Stimulated activated CD4-positive, alpha-beta T cell treated with anti-CD3 and anti-CD28 coated beads, Interleukin-1b, Interleukin-23, amount 100 ng/mL, for 4 hours (primary cell): ENCODE measurements around the gene WDFY3.

Experiments
- DNase-seq, 2 donors: peaks; one replicate each; pipeline ENCODE4 v3.0.0-alpha.2; 2020; ENCODE audit warnings: low read depth in 2 of 2

The WDFY3 gene

GRCh38 chr4:84912741-84913140 lies 53.7 kb downstream of the WDFY3 start:
- no peak for DNase-seq

- no peak for DNase-seq
Observed at GRCh38 chr4:84908876-84909275, 57.6 kb downstream of the WDFY3 start.

GRCh38 chr4:84907145-84907544 lies 59.3 kb downstream of the WDFY3 start:
- DNase-seq, result no peak

GRCh38 chr4:84905646-84906045 lies 60.8 kb downstream of the WDFY3 start:
- DNase-seq, result no peak

DNA sequence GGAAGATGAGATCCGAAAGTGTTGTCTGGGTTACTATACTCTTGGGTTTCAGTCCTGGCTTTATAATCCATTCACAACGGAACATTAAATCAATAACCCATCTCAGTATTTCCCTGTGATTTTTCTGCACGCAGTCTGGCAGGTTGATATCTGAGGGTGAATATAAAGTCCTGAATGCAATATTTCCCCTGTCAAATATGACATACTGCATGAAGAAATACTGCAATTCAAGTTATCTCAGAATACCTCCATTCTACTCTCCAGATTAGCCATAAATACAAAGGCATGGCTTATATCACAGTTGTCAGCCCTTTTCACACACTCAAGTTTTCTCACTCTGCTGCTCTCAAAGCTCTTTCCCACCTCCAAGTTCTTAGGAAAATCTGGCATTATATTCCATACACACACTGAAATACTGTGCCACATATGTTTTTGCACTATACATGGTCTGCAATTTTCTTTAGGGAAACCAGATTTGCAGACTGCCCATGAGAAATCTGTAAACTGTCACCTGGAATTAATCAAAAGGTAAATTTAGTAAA lies 64.7 kb downstream of the WDFY3 start:
- DNase-seq, result no peak

DNA sequence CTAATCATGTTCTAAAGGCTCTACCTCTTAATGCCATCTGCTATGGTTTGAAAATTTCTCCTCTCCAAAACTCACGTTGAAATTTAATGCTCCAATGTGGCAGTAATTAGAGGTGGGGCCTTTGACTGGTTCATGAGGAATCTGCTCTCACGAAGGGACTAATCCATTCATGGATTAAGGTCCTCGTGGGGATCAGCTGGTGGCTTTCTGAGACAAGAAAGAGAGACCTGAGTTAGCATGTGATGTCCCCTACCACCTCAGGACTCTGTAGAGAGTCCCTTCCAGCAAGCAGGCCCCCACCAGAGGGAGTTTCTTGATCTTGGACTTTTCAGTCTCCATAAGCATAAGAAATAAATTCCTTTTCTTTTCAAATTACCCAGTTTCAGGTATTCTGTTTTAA lies 65.3 kb downstream of the WDFY3 start:
- DNase-seq, result no peak

DNA sequence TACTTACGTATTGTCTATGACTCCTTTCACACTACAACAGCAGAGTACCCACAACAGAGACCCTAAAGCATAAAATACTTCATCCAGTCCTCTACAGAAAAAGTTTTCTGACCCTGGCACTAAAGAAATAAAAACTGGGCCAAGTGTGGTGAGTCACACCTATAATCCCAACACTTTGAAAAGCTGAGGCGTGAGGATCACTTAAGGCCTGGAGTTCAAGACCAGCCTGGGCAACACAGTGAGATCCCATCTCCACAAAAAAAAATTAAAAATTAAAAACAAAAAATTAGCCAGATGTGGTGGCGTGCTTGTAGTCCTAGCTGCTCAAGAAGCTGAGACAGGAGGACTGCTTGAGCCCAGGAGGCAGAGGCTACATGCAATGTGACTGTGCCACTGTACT lies 66.9 kb downstream of the WDFY3 start:
- no peak for DNase-seq

GRCh38 chr4:84897516-84897915 lies 69.0 kb downstream of the WDFY3 start:
- DNase-seq, result no peak

DNA sequence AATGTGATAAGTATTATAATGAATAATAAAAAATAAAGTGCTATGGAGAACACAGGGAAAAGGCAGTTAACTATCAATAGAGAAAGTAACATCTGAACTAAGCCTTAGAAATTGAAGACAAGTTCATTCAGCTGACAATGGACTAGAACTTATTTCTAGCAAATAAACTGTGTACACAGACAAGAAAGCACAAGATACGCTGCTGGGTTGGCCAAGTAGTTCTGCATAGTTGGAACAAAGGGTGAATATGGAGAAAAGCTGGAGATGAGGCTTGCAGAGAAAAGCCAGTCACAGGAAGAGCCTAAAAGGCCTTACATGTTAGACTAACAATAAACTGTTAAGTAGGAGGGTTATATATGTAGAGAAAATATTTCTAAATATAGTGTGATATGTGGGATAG lies 71.2 kb downstream of the WDFY3 start:
- DNase-seq, result no peak

DNA sequence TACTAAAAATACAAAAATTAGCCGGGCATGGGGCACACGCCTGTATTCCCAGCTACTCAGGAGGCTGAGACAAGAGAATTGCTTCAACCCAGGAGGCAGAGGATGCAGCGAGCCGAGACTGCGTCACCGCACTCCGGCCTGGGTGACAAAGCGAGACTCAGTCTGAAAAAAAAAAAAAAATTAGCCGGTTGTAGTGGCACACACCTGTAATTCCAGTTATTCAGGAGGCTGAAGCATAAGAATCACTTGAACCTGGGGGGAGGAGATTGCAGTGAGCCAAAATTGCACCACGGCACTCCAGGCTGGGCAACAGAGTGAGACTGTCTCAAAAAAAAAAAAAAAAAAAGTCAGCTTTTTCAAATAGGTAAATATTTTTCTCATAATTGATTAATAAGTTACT lies 71.9 kb downstream of the WDFY3 start:
- DNase-seq, result no peak

DNA sequence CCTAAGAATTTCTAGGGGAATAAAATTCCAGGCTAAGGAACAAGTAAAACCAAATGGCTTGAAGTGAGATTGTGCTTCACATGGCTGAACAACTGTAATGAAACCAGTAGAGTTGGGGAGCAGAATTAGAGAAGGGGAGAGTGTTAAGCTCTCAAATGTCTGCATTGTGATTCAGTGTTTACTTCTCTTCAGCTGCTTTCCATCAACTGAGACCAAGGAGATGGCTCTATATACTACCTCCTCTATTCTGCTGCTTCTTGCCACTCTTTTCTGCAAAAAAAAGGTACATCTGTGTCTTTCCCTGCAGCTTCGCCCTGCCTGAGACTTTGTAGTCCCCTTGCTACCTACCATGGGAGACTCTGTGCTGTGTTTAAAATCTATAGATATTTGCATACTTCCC lies 73.5 kb downstream of the WDFY3 start:
- no peak for DNase-seq

DNA sequence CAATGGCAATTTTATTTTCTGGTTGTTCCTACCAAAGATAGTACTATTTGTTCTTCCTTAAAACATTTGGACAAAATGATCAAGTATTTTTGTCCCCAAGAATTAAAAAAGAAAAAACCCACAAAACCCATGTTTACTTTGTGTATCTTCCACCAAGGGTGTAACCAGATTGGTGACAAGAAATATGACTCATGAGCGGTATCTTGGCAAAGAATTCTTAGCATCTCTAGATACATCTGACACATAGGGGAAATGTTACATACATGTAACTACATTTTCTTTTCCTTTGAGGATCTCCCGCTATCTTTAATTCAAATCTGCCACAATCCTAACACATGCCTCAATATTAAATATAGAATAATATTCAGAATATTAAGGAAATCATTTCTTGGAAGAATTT lies 78.7 kb downstream of the WDFY3 start:
- DNase-seq, result no peak

DNA sequence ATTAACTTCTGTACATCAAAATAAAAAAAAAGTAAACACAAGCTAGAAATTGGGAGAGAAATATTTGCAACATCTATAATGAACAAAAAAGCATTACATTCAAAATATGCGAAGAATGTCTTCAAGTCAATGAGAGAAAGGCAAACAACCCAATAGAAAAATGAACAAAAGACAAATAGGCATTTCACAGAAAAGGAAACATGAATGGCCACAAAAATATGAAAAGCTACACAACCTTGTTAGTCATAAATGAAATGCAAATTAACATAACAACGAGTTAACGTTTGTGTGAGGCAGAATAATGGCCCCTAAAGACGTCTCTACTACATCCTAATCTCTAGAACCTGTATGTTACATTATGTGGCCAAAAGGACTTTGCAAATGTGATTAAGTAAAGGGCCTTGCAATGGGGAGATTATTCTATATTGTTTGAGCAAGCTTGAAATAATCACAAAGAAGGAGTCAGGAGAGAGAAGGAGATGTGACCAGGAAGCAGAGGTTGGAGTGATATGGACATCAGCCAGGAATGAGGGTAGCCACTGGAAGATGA lies 86.8 kb downstream of the WDFY3 start:
- no peak for DNase-seq

DNA sequence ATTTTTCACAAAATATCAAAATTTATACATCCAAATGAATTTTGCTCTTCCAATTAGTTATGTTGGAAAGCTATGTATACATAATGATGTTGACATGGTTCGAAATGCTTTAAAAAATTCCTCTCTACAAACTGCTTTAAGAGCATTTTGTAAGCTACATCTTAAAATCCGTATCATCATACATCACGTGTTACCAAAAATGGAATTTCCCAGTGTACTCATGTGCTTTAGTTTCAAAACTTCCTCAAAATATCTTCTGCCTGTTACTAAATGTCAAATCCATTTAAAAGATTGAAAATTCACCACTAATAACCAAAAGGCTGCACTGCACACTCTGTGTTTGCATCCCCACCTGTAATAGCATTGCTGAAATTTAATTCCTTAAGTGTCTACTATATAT lies 87.9 kb downstream of the WDFY3 start:
- no peak for DNase-seq

DNA sequence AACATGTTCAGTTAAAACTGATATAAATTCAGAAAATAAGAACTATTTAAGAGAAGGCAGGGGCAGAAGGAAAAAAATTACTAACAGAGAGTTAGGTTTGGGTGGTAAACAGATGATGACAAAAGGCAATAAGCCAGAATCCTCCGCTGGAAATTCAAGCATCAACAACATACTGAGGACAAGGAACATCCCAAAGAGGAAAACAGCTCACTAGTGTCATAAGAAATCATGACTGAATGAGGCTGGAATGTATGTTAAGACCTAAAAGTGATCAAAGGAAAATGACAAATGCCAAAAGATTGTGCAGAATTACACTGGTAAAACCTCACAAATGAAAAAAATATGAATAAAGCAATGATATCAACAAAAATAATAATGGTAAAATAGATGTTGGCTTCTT lies 88.4 kb downstream of the WDFY3 start:
- no peak for DNase-seq

DNA sequence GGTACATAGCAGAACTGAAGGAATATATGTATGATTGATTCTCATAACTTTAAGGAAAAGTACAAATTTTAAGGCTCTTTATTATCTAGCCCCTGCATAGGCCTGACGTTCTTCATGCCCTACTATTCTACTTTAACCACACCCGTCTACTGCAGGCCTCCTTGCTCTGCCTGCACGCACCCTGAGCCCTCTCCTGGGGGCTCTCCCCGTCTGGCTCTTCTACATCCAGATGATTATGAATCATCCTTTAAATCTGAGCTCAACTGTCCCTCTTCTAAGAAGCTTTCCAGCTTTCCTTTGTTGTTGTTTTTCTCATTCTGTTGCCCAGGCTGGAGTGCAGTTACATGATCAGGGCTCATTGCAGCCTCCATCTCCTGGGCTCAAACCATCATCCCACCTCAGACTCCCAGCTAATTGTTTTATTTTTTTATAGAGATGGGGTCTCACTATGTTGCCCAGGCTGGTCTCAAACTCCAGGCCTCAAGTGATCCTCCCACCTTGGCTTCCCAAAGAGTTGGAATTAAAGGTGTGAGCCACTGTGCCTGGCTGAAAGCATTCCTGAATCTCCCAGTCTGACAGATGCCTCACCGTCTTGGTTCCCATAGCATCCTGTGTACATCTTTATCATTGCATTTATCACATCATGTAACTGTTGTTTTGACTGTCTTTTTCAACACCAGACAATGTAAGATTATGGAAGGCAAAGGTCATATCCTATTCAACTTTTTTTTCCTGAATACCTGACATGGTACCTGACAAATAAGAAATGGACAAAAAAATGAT lies 89.2 kb downstream of the WDFY3 start:
- no peak for DNase-seq

DNA sequence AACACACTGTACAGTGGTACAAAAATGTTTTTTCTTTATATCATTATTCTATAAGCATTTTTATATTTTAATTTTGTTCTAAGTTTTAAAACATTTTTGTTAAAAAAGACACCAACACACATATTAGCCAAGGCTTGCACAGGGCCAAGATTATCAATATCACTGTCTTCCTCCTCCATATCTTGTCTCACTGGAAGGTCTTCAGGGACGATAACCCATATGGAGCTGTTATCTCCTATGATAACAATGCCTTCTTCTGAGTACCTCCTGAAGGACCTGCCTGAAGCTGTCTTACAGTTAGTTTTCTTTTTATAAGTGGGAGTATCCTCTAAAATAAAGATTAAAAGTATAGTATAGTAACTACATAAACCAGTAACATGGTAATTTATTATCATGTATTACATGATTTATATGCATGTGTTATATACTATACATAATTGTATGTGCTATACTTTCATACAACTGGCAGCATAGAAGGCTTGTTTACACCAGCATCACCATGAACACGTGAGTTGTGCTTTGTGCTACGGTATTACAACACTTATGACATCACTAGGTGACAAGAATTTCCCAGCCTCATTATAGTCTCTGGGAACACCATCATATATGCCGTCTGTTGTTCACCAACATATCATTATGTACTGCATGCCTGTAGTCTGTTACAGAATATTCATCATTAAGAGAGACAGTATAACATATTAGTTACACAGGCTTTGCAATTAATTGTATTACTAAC lies 90.7 kb downstream of the WDFY3 start:
- no peak for DNase-seq

DNA sequence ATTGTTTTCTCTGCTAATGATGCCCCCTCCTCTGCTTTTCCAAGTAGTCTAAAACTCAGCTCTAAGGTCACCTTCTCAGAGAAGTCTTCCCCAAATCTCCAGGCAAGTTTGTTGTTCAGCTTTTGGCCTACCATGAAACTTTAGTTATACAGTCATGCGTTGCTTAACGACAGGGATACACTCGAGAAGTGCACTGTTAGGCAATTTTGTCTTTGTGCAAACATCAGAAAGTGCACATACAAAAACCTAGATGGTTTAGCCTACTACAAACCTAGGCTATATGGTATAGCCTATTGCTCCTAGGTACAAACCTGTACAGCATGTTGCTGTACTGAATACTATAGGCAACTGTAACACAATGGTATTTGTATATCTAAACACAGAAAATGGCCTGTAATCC lies 91.9 kb downstream of the WDFY3 start:
- DNase-seq, result no peak

DNA sequence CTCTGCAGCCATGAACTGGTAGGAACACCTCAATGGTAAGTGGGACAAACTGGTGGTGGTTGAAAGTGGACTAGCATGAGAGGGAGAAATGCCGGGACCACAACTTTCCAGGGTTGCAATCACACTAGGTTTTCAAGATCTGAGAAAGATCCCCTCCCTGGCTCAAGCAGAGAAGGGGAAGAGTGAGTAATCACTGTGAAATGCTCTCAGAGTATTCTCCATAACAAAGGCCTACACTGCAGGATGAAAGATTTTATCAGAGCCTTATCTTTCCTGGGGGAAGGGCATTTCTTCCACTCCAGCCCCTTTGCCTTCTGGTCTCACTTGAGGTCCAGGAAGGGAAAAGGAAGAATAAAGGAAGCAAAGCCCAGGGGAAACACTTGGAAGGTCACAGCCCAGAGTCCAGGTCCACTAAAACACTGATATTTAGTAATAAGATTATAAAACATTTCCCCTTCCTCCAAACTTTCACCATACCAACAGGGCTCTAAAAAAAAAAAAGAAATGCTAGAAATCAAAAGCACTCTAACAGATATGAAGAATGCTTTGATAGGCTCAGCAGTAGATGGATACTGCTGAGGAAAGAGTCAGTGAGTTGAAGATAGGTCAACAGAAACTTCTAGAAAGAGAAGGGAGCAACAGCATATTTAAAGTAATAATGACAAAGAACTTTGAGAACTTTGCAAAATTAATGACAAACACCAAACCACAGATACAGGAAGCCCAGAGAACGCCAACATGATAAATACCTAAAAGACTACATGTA lies 95.9 kb downstream of the WDFY3 start:
- no peak for DNase-seq

DNA sequence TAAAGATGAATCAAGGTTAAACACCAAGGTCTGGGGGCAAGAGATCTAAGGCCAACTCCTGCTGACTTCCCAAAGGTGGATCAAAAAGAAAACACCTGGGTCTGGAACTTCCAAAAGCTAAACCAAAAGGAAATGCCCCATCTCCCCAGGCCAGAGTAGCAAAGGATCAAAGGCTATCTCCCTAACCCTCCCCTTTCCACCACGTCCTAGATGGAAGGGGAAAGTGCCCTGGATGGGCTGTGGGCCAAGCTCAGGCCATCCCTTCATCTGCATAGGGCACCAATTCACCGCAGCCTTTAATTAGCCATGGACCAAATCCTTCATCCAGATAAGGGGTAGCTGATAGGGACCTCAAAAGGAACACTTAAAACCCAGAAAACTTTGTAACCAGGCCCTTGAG lies 100.2 kb downstream of the WDFY3 start:
- no peak for DNase-seq

GRCh38 chr4:84865600-84865999 lies 100.9 kb downstream of the WDFY3 start:
- no peak for DNase-seq

- DNase-seq, result no peak
Observed at GRCh38 chr4:84862064-84862463, 104.4 kb downstream of the WDFY3 start.
